IPS DF 4.7 (cell line): ENCODE results near the gene BSG.
"Not testable (repeated sequence)": the region's sequence is repeated elsewhere in the genome, so short reads cannot be mapped to it uniquely, and the experiment has no call there.

ENCODE experiments used
- DNase-seq: peaks from one replicate; pipeline ENCODE4 v3.0.0-alpha.2; 2013; ENCODE audit warnings: low spot score; ENCODE audit errors: extremely low read depth

The BSG gene

GRCh38 chr19:588093-588740 lies 15.8 kb downstream of the BSG start:
- no peak for DNase-seq

DNA sequence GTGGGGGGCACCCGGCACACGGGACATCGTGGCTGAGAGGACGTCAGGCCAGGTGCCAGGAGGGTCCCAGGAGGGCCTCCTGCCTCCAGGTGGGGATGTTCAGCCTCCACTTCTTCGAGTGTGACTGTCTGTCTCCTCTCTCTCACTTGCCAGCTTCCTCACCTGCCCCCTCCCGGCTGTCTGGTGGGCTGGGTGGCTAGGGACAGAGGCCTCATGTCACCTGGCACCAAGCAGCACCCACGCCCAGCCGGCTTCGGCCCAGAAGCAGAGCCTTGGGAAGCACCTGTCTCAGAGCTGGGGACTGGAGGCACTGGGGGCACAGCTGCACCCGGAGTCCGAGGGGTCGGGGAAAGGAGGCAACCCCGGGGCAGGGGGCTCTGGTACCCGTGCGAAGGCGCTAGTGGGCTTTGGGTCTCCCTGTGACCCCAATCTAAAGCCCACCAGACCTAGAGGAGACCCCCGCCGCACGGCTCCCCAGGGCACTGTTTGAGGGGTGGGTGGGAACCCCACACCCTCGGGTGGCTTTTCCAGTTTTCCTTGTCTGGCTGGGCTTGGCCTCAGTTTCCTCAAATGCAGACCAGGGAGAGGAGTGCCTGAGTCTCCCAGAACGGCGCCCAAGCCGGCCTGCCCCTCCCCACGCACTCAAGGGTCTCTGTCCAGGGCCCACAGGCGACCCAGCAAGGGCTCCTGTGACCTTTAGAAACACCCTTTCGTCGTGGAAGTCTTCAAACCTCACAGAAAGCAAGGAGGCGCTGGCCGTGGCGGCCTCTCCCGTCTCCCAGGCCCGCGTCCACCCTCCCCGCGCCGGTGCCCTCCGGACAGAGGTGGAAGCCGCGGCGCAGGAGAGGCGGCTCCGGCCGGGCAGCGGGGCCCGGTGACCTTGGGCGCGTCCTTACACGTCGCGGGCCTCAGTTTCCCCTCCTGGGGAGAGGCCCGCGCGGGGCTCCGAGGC lies 16.6 kb downstream of the BSG start:
- no peak for DNase-seq

GRCh38 chr19:589693-590395 lies 17.4 kb downstream of the BSG start, which contains the start of gene HCN2:
TSS of gene HCN2 (plus strand) at chr19:589881. CDS start at chr19:589946, 65 bp downstream.
- no peak for DNase-seq

GRCh38 chr19:590396-590745 lies 18.0 kb downstream of the BSG start:
- no peak for DNase-seq

GRCh38 chr19:590750-591098 lies 18.3 kb downstream of the BSG start:
- no peak for DNase-seq

DNA sequence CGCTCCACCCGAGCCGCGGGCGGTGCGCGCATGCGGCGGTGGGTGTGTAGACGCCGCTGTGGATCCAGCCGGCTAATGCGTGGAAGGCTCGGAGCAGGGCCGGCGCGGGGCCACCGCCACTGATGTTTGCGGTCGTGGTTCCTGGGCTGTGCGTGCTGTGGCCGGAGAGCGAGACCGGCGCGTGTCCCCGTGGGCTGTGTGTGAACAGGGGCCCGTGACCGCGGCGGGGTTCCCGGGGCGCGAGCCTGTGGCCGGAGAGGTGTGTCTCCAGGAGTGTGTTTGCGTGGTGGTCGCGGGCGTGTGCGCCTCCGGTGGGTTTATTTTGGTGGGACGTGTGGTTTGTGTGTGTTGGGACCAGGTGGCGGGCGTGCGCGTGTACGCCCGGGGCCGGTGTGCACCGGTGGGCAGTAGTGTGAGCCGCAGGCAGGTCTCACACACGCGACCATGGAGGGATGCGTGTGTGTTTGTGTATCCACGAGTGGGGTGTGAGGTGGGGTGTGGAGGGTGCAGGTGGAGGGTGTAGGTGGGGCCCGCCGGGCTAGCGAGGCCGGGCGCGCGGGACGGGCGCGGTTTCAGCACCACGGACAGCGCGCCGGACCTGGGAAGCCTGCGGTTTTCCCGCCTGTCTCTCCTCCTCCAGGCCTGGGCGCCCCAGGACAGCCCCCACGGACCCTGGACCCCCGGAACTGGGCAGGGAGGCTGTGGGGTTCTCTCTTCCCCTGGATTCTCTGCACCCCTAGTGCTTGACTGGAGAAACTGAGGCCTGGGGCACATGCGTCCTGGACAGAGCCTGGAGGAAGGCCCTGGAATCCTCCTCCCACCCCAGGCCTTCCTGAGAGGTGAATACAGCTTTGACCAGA lies 18.9 kb downstream of the BSG start:
- DNase-seq: no peak

GRCh38 chr19:592101-592500 lies 19.7 kb downstream of the BSG start:
- DNase-seq: no peak

- no peak for DNase-seq
These were observed 20.7 kb downstream of the BSG start for GRCh38 chr19:593055-593454.

DNA sequence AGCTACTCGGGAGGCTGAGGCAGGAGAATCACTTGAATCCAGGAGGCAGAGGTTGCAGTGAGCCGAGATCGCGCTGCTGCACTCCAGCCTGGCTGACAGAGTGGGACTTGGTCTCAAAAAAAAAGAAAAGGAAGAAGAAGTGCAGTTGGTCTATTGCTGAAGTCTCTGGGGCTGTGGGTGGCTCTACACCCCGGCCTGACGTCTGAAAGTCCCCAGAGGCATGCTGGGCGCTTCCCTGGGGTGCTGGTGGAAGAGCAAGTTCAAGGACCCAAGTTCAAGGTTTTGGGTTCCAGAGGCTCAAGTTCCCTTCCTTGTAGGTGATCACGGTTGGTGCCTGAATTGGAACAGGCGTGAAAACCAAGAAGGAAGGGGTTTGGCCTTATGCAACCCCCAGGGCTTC lies 21.1 kb downstream of the BSG start:
- no peak for DNase-seq

DNA sequence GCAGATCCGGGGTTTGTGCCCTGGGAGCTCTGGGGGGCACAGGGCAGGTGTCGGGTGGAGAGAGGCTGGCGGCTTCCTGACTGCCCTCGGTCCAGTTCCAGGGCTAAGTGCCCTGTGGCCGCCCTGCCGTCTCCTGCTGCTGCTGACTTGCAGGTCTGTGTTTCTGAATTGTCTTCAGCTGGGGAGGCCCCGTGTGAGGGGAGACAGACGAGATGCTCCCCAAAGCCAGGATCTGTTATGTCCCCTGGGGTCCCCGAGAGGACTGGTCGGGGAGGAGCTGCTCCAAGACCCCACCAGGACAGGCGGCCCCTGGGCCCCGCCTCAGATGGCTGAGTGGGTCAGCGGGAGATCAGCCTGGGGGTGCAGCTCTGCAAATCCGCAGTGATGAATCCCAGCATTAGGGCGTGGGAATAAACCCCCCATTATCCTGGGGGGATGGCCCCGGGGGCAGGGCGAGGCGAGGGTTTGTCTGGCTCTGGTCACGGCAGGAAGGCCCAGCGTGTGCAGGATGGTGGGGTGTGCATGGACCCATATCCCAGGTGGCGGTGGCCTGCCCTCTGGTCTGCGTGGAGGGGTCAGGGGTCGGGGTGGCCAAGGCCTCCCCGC lies 22.0 kb downstream of the BSG start:
- no peak for DNase-seq

GRCh38 chr19:595326-596262 lies 23.2 kb downstream of the BSG start:
- DNase-seq: no peak

DNA sequence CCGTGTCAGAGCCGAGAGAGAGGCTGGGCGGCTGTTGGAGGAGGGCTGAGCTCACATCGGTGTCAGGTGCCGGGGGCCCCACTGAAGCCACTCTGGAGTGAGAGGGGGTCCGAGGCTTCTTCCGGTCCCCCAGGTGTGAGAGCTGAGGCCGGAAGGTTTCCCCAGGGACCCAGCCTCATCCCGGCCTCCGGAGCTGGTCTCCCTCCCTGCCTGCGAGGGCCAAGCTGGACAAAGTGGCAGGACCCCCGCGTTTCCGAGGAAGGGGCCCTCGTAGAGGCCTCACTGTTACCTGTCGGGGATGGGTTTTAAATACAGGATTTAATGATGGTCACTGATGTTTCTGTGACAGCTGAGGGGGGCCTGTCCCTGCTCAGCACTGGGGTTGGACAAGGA lies 23.9 kb downstream of the BSG start:
- DNase-seq: no peak

GRCh38 chr19:597406-598315 lies 25.3 kb downstream of the BSG start:
- DNase-seq: no peak

DNA sequence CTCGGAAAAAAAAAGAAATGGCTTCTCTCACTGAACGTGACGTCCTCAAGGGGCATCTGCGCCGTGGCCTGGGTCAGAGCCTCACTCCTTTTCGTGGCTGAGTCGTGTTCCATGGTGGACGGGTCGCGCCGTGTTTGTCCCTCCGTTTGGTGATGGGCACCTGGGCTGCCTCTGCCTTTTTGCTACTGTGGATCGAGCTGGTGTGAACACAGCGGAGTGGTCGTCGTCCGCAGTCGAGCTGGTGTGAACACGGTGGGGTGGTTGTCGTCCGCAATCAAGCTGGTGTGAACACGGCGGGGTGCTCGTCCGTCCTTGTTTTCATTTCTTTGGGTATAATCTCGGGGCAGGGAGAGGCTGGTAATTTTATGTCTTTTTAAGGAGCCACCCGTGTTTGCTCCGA lies 28.9 kb downstream of the BSG start:
- DNase-seq: no peak

DNA sequence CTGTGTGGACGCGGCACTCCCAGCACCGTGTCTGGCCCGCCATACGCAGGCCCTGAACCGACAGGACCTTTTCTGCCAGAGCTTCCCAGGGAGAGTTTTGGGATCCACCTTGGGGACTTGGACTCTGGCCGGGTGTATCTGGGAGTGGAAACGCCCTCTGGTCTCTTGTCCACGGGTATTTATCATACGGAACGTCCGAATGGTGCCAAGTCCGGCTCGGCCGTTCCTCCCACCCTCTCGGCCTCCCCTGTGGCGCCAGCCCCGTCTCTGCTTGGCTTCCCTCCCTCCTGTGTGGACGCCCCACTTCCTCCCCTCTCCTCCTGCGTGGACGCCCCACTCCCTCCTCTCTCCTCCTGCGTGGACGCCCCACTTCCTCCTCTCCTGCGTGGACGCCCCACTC lies 29.4 kb downstream of the BSG start:
- no peak for DNase-seq

- no peak for DNase-seq
These were observed 30.2 kb downstream of the BSG start for GRCh38 chr19:602391-603301.

DNA sequence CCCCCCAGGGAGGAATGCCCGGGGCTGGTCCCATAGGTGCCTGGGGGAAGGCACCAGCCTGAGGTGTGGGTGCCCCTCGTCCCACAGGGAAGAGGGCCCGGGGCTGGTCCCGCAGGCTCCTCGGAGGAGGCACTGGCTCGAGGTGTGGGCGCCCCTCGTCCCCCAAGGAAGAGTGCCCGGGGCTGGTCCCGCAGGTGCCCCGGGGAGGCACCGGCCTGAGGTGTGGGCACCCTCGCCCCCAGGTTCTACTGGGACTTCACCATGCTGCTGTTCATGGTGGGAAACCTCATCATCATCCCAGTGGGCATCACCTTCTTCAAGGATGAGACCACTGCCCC lies 30.9 kb downstream of the BSG start:
- not testable (repeated sequence) for DNase-seq

DNA sequence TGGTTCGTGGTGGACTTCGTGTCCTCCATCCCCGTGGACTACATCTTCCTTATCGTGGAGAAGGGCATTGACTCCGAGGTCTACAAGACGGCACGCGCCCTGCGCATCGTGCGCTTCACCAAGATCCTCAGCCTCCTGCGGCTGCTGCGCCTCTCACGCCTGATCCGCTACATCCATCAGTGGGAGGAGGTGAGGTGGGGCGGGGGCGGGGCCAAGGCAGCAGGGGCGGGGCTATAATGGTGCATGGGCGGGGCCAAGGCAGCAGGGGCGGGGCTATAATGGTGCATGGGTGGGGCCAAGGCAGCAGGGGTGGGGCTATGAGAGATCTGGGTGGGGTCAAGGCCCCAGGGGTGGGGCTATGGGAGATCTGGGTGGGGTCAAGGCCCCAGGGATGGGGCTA lies 31.4 kb downstream of the BSG start:
- DNase-seq: not testable (repeated sequence)
